GM12878 (cell line): ENCODE data around the gene SKIC8. TPM values are rescaled to one million over a fixed set of nuclear protein-coding genes. Genes with fewer than 3 reads are reported as not detected.

Experiments
- BMI1 ChIP-seq: fragments of 450-650 bp; IDR thresholded peaks from 2 replicates; pipeline ENCODE4 v1.6.1; 2016; ENCODE audit warnings: mild to moderate bottlenecking, moderate library complexity, borderline replicate concordance
- FOS ChIP-seq: IDR thresholded peaks from 3 replicates; pipeline ENCODE4 v1.6.1; 2011; ENCODE audit warnings: borderline replicate concordance; ENCODE audit not compliant: insufficient read length; ENCODE audit errors: extremely low read depth
- HCFC1 ChIP-seq: fragments of 150-350 bp; IDR thresholded peaks from 2 replicates; pipeline ENCODE4 v1.6.1; 2014; ENCODE audit warnings: low read length
- JUNB ChIP-seq: IDR thresholded peaks from 2 replicates; pipeline ENCODE4 v1.6.1; 2016; ENCODE audit warnings: antibody characterized with exemption, mild to moderate bottlenecking
- MYC ChIP-seq: IDR thresholded peaks from 2 replicates; pipeline ENCODE4 v1.6.1; 2011; ENCODE audit warnings: mild to moderate bottlenecking, low read length, moderate library complexity, inconsistent platforms; ENCODE audit not compliant: insufficient read depth, insufficient replicate concordance, insufficient read length, severe bottlenecking
- POLR2AphosphoS2 ChIP-seq: IDR thresholded peaks from 2 replicates; pipeline ENCODE4 v1.6.1; 2011; ENCODE audit warnings: low read depth, mild to moderate bottlenecking, low read length, improper control_type of control experiment, moderate library complexity
- POLR2AphosphoS5 ChIP-seq: IDR thresholded peaks from 2 replicates; pipeline ENCODE4 v1.6.1; 2011; ENCODE audit warnings: mild to moderate bottlenecking, low read length, inconsistent platforms
- SMAD1 ChIP-seq: fragments of 450-650 bp; IDR thresholded peaks from 2 replicates; pipeline ENCODE4 v1.6.1; 2018; ENCODE audit warnings: mild to moderate bottlenecking, low read depth; ENCODE audit not compliant: partially characterized antibody
- SMARCA5 ChIP-seq: fragments of 450-650 bp; IDR thresholded peaks from 2 replicates; pipeline ENCODE4 v1.6.1; 2017; ENCODE audit warnings: mild to moderate bottlenecking
- SP1 ChIP-seq: IDR thresholded peaks from one replicate; pipeline ENCODE4 v1.6.1; 2011; ENCODE audit warnings: low read depth, low read length
- SPI1 ChIP-seq: IDR thresholded peaks from 2 replicates; pipeline ENCODE4 v1.6.1; 2011; ENCODE audit warnings: low read depth, mild to moderate bottlenecking, low read length, moderate library complexity, borderline replicate concordance; ENCODE audit not compliant: insufficient read depth
- SRF ChIP-seq, 2 experiments: IDR thresholded peaks; 2 replicates each; pipeline ENCODE4 v1.6.1; 2011; ENCODE audit warnings: low read depth in 2 of 2, low read length in 2 of 2, mild to moderate bottlenecking in 1 of 2, moderate library complexity in 1 of 2
- SUPT20H ChIP-seq: IDR thresholded peaks from 2 replicates; pipeline ENCODE4 v1.6.1; 2011; ENCODE audit warnings: low read depth, mild to moderate bottlenecking, low read length, moderate library complexity, borderline replicate concordance; ENCODE audit not compliant: control insufficient read depth
- SUZ12 ChIP-seq: fragments of 200-600 bp; sonication (generic); IDR thresholded peaks from one replicate; pipeline ENCODE4 v1.6.1; 2018; ENCODE audit warnings: antibody characterized with exemption, mild to moderate bottlenecking; ENCODE audit not compliant: unreplicated experiment
- TCF12 ChIP-seq: IDR thresholded peaks from 2 replicates; pipeline ENCODE4 v1.6.1; 2011; ENCODE audit warnings: low read depth, mild to moderate bottlenecking, low read length
- TCF3 ChIP-seq: IDR thresholded peaks from 2 replicates; pipeline ENCODE4 v1.6.1; 2012; ENCODE audit warnings: low read depth, mild to moderate bottlenecking, low read length, borderline replicate concordance; ENCODE audit not compliant: insufficient read depth
- ZNF207 ChIP-seq: fragments of 450-650 bp; IDR thresholded peaks from 2 replicates; pipeline ENCODE4 v1.6.1; 2014; ENCODE audit warnings: antibody characterized with exemption, mild to moderate bottlenecking, borderline replicate concordance
- ZSCAN29 ChIP-seq: fragments of 450-650 bp; IDR thresholded peaks from 2 replicates; pipeline ENCODE4 v1.6.1; 2017; ENCODE audit warnings: mild to moderate bottlenecking, moderate library complexity
- polyA plus RNA-seq, 11 experiments: library from polyadenylated mRNA; depleted of rRNA in 4 of 11; unstranded in 6 of 11; stranded (reverse) in 5 of 11; fragments of >200 nt; fragmentation: Nextera tagmentation in 4 of 11; fragmentation: Illumina TruSeq in 1 of 11; extraction: Ambion mirVana in 4 of 11; extraction: Trizol in 1 of 11; gene quantifications; 1 replicate in 1 of 11; 2 replicates in 10 of 11; pipeline versions ENCODE4 v1.2.1 to v1.2.3, GENCODE V29; 2011 to 2016; ENCODE audit warnings: inconsistent platforms in 2 of 11, missing spikeins in 2 of 11, low read depth in 1 of 11
- total RNA-seq, 4 experiments: library from RNA; depleted of rRNA in 3 of 4; stranded (reverse); fragments of >200 nt in 3 of 4; fragmentation: Illumina TruSeq in 1 of 4; extraction: Trizol in 1 of 4; gene quantifications; 2 replicates each; pipeline versions ENCODE4 v1.2.1 to v1.2.3, GENCODE V29; 2013 to 2021
- TF ChIP-seq, protein P1 (sequence below): IDR thresholded peaks from 2 replicates; pipeline ENCODE4 v1.6.1; 2012; ENCODE audit warnings: low read length, inconsistent platforms
- TF ChIP-seq, protein P2 (sequence below): fragments of 450-650 bp; IDR thresholded peaks from 2 replicates; pipeline ENCODE4 v1.6.1; 2017; ENCODE audit warnings: antibody characterized with exemption, mild to moderate bottlenecking, moderate library complexity
- TF ChIP-seq, protein P3 (sequence below): fragments of 450-650 bp; formaldehyde crosslinking; IDR thresholded peaks from 2 replicates; pipeline ENCODE4 v1.4.0; 2022; ENCODE audit warnings: mild to moderate bottlenecking, moderate library complexity
- TF ChIP-seq, protein P4 (sequence below): fragments of 450-650 bp; IDR thresholded peaks from 2 replicates; pipeline ENCODE4 v1.6.1; 2014; ENCODE audit warnings: mild to moderate bottlenecking

Gene SKIC8
- total and polyA plus RNA-seq, 10 of the 15 experiments (the other 5 are each of a cell fraction or from before 2014, with no cell fraction given): 57.0 to 288 (median 128) TPM

DNA sequence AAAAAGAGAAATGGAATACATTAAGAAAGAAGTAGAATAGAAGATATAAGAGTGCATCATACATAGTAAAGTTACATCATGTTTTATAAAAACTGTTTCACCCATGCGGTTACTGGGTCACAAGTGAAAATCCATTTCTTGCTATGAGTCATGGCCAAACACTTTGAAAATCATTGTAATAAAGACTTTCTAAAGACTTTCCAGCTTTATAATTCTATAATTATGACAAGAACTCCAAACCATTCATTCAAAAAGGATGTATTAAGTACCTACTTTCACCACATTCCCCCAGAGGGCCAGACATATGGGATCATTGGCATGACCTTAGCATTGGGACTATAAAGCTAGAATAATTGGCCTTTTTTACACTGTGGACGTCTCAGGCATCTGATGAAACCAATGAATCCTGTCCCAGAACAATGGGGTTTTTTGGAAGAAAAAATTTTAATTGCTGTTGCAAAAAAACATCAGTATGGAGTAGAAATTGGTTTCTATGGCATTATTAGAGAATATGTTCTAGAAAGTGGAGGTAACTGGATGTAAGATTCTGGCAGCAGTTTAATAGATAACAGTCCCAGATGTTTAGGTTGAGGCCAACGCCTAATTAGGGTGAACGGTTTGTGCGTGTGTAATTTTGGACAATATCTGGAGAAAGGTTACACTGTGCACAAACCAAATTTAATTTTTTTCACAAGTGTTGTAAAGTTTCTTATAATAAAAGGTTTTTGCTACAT is 3.3 kb upstream of the SKIC8 start (continued):
- TF ChIP-seq, protein P1, sequence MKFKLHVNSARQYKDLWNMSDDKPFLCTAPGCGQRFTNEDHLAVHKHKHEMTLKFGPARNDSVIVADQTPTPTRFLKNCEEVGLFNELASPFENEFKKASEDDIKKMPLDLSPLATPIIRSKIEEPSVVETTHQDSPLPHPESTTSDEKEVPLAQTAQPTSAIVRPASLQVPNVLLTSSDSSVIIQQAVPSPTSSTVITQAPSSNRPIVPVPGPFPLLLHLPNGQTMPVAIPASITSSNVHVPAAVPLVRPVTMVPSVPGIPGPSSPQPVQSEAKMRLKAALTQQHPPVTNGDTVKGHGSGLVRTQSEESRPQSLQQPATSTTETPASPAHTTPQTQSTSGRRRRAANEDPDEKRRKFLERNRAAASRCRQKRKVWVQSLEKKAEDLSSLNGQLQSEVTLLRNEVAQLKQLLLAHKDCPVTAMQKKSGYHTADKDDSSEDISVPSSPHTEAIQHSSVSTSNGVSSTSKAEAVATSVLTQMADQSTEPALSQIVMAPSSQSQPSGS: peak; percentile 71
- TF ChIP-seq SUPT20H: no peak
- TF ChIP-seq MYC: no peak
- no peak for TF ChIP-seq ZNF207
- TF ChIP-seq POLR2AphosphoS5: no peak
- no peak for TF ChIP-seq ZSCAN29
- TF ChIP-seq SPI1: no peak
- TF ChIP-seq, protein P2, sequence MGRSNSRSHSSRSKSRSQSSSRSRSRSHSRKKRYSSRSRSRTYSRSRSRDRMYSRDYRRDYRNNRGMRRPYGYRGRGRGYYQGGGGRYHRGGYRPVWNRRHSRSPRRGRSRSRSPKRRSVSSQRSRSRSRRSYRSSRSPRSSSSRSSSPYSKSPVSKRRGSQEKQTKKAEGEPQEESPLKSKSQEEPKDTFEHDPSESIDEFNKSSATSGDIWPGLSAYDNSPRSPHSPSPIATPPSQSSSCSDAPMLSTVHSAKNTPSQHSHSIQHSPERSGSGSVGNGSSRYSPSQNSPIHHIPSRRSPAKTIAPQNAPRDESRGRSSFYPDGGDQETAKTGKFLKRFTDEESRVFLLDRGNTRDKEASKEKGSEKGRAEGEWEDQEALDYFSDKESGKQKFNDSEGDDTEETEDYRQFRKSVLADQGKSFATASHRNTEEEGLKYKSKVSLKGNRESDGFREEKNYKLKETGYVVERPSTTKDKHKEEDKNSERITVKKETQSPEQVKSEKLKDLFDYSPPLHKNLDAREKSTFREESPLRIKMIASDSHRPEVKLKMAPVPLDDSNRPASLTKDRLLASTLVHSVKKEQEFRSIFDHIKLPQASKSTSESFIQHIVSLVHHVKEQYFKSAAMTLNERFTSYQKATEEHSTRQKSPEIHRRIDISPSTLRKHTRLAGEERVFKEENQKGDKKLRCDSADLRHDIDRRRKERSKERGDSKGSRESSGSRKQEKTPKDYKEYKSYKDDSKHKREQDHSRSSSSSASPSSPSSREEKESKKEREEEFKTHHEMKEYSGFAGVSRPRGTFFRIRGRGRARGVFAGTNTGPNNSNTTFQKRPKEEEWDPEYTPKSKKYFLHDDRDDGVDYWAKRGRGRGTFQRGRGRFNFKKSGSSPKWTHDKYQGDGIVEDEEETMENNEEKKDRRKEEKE: no peak
- no peak for TF ChIP-seq SMAD1
- TF ChIP-seq HCFC1: no peak
- peak; percentile 91 for TF ChIP-seq JUNB
- no peak for TF ChIP-seq SRF (IDR thresholded peaks at IDR 0.05; ENCODE audit: low read depth in 2 of 2, low read length in 2 of 2)
- no peak for TF ChIP-seq TCF12
- TF ChIP-seq BMI1: peak; percentile 33; the same call in 1 of the 2 replicates
- TF ChIP-seq SMARCA5: no peak
- TF ChIP-seq, protein P3, sequence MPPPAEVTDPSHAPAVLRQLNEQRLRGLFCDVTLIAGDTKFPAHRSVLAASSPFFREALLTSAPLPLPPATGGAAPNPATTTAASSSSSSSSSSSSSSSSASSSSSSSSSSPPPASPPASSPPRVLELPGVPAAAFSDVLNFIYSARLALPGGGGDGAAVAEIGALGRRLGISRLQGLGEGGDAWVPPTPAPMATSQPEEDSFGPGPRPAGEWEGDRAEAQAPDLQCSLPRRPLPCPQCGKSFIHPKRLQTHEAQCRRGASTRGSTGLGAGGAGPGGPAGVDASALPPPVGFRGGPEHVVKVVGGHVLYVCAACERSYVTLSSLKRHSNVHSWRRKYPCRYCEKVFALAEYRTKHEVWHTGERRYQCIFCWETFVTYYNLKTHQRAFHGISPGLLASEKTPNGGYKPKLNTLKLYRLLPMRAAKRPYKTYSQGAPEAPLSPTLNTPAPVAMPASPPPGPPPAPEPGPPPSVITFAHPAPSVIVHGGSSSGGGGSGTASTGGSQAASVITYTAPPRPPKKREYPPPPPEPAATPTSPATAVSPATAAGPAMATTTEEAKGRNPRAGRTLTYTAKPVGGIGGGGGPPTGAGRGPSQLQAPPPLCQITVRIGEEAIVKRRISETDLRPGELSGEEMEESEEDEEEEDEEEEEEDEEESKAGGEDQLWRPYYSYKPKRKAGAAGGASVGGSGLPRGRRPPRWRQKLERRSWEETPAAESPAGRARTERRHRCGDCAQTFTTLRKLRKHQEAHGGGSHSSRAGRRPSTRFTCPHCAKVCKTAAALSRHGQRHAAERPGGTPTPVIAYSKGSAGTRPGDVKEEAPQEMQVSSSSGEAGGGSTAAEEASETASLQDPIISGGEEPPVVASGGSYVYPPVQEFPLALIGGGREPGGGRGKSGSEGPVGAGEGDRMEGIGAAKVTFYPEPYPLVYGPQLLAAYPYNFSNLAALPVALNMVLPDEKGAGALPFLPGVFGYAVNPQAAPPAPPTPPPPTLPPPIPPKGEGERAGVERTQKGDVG (CRISPR knock-in tag): no peak
- no peak for TF ChIP-seq SUZ12
- TF ChIP-seq, protein P4, sequence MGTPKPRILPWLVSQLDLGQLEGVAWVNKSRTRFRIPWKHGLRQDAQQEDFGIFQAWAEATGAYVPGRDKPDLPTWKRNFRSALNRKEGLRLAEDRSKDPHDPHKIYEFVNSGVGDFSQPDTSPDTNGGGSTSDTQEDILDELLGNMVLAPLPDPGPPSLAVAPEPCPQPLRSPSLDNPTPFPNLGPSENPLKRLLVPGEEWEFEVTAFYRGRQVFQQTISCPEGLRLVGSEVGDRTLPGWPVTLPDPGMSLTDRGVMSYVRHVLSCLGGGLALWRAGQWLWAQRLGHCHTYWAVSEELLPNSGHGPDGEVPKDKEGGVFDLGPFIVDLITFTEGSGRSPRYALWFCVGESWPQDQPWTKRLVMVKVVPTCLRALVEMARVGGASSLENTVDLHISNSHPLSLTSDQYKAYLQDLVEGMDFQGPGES: no peak
- no peak for TF ChIP-seq TCF3
- TF ChIP-seq FOS: no peak
- no peak for TF ChIP-seq SP1
- TF ChIP-seq POLR2AphosphoS2: no peak
